Adipocyte (in vitro differentiated cells): ENCODE results near the gene SIGLEC10.
"Not testable (repeated sequence)": the region's sequence is repeated elsewhere in the genome, so short reads cannot be mapped to it uniquely, and the experiment has no call there.

ENCODE experiments used
- DNase-seq: peaks from one replicate; pipeline ENCODE4 v3.0.0-alpha.2; 2015; ENCODE audit warnings: low read depth
- H3K27me3 ChIP-seq: replicated peaks from 2 replicates; pipeline ENCODE4 v1.7.0; 2013; ENCODE audit warnings: mild to moderate bottlenecking, low read length, moderate library complexity; ENCODE audit not compliant: control insufficient read depth, insufficient read depth
- H3K36me3 ChIP-seq: 2 replicates; pipeline ENCODE4 v1.7.0; 2013; ENCODE audit warnings: low read length, mild to moderate bottlenecking, moderate library complexity; ENCODE audit not compliant: control insufficient read depth, insufficient read depth, severe bottlenecking
- H3K4me1 ChIP-seq: 2 replicates; pipeline ENCODE4 v1.7.0; 2013; ENCODE audit warnings: mild to moderate bottlenecking, low read length, moderate library complexity; ENCODE audit not compliant: control insufficient read depth, insufficient read depth
- H3K4me3 ChIP-seq: 2 replicates; pipeline ENCODE4 v1.7.0; 2013; ENCODE audit warnings: mild to moderate bottlenecking, low read length, moderate library complexity
- H3K9ac ChIP-seq: 2 replicates; pipeline ENCODE4 v1.7.0; 2013; ENCODE audit warnings: mild to moderate bottlenecking, low read length, moderate library complexity
- H3K9me3 ChIP-seq: 2 replicates; pipeline ENCODE4 v1.7.0; 2013; ENCODE audit warnings: mild to moderate bottlenecking, low read length, moderate library complexity; ENCODE audit not compliant: control insufficient read depth

SIGLEC10 gene, protein sequence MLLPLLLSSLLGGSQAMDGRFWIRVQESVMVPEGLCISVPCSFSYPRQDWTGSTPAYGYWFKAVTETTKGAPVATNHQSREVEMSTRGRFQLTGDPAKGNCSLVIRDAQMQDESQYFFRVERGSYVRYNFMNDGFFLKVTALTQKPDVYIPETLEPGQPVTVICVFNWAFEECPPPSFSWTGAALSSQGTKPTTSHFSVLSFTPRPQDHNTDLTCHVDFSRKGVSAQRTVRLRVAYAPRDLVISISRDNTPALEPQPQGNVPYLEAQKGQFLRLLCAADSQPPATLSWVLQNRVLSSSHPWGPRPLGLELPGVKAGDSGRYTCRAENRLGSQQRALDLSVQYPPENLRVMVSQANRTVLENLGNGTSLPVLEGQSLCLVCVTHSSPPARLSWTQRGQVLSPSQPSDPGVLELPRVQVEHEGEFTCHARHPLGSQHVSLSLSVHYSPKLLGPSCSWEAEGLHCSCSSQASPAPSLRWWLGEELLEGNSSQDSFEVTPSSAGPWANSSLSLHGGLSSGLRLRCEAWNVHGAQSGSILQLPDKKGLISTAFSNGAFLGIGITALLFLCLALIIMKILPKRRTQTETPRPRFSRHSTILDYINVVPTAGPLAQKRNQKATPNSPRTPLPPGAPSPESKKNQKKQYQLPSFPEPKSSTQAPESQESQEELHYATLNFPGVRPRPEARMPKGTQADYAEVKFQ

DNA sequence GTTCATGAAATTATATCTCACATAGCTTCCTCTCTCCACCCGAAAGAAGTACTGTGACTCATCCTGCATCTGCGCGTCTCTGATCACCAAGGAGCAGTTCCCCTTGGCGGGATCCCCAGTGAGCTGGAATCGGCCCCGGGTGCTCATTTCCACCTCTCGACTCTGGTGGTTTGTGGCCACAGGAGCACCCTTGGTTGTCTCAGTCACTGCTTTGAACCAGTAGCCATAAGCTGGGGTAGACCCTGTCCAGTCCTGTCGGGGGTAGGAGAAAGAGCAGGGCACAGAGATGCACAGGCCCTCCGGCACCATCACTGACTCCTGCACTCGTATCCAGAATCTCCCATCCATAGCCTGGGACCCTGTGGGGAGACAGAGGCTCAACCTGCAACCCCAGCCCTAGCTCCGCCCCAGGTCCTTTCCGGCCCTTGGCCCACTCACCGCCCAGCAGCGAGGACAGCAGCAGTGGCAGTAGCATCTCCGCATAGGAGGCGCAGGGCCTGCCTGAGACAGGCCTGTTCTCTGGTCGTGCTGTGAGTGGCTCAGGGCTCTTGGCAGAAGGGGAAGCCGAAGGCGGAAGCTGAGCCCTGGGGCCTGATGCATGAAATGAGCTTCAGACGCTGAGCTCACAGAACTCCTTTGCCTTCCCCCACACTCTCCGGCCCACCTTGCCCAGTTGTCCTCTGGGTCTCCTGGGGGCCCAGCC lies at the start of gene SIGLEC10:
TSS of gene SIGLEC10 (minus strand) at position 536 of the 703 bp plus-strand sequence. CDS start at position 475, 61 bp downstream.
- DNase-seq = no peak
- H3K9ac ChIP-seq = no peak within 1 kb of the TSS
- H3K9me3 ChIP-seq = no peaks in the 10 kb centered on the region
- no peaks in the 10 kb centered on the region for H3K4me1 ChIP-seq
- H3K27me3 ChIP-seq = peaks cover 33% of the 10 kb centered on the region
- no peak within 1 kb of the TSS for H3K4me3 ChIP-seq
- H3K36me3 ChIP-seq = no peaks in the 10 kb centered on the region

DNA sequence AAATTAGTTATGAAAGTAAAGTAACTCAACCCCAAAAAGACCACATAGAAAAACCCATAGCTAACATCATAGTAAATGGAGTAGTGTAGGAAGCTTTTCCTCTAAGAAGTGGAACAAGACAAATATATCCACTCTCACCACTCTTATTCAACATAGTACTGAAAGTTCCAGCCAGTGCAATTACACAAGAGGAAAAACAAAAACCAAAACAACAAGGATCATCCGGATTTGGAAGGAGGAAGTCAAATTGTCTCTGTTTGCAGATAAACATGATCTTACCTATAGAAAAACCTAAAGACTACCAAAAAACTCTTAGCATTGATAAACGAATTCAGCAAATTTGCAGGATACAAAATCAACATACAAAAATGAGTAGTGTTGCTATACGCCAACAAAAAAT lies 49.3 kb upstream of the SIGLEC10 start:
- no peak overlapping the region for H3K4me3 ChIP-seq
- no peak for DNase-seq

DNA sequence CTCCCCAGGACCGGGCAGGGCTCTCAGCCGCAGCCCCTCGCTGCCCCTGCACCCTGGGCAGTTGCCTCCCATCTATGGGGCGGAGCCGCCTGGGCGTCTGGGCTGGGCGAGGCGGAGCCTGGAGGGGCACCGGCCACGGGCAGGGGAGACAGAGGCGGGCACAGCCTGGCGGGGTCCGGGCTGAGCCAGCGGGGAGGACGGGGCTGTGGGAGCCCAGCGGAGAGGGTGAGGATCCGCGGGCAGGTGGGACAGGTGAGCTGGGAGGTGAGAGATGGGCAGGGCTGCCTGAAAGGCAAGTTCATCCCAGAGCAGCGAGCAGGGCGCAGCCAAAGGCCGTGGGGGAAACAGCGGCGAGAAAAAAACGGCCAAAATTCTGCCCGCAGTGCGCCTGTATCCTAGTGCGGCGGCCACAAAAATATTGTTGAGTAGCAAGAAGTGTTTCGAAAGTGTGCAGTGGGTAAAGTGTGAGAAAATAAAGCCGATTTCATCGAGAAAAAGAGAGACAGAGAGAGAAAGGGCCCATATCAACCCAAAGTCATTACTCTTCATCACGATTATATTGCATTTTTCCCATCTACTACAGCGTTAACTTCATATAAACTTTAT lies 46.6 kb upstream of the SIGLEC10 start:
- peaks cover 34% of the 10 kb centered on the region for H3K27me3 ChIP-seq
- H3K4me1 ChIP-seq, DNase-seq, H3K9ac ChIP-seq, H3K9me3 ChIP-seq, H3K36me3 ChIP-seq, H3K4me3 ChIP-seq: not testable (repeated sequence)

More for the DNA sequence above, 49.3 kb upstream of the SIGLEC10 start:
- H3K36me3 ChIP-seq = no peaks in the 10 kb centered on the region
- H3K9ac ChIP-seq = no peak overlapping the region
- no peaks in the 10 kb centered on the region for H3K4me1 ChIP-seq
- no peaks in the 10 kb centered on the region for H3K9me3 ChIP-seq
- peaks cover 35% of the 10 kb centered on the region for H3K27me3 ChIP-seq

DNA sequence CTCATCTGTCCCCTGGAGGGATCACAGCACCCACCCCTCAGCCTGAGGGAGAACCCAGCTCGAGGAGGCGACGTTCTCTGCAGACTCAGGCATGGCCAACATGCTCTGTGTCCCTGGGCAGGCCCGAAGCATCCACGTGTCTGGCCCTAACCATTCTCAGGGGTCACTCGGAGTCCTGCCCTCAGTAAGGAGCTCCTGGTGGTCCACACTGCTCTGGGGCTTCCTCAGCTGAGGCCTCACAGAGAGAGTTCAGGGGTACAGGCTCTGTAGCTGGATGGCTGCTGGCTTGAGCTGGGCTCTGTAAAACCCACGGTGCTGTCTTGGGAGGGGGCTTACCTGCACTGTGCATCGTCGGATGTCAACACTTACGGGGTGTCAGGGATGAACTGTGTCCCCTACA lies 45.2 kb upstream of the SIGLEC10 start:
- H3K27me3 ChIP-seq = peaks cover 22% of the 10 kb centered on the region
- no peak overlapping the region for H3K9ac ChIP-seq
- H3K36me3 ChIP-seq = no peaks in the 10 kb centered on the region
- DNase-seq = no peak
- no peaks in the 10 kb centered on the region for H3K4me1 ChIP-seq
- H3K9me3 ChIP-seq = no peaks in the 10 kb centered on the region
- H3K4me3 ChIP-seq = no peak overlapping the region

DNA sequence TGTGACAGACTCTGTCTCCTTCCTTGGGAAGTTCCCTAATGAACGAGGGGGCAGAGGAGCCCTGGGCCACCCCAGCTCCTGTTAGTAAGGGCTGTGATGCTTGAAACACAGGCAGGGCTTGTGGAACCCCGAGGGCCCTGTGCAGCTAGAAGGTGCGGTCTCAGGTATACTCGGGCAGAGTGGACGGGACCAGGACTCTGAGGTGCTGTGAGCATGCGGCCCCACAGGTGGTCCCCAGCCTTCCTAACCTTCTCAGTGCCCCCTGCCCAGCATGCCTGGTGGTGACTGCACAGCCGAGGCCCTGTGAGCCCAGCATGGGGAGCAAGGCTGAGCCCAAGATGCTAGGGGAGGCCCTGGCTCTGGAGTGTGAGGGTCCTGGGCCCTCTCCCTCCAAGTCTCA lies 44.8 kb upstream of the SIGLEC10 start:
- Histone ChIP-seq H3K4me3 (no peak overlapping the region), H3K4me1 (no peaks in the 10 kb centered on the region), H3K9ac (no peak overlapping the region), H3K27me3 (peaks cover 21% of the 10 kb centered on the region), H3K36me3 (no peaks in the 10 kb centered on the region), H3K9me3 (no peaks in the 10 kb centered on the region)
- DNase-seq = no peak

DNA sequence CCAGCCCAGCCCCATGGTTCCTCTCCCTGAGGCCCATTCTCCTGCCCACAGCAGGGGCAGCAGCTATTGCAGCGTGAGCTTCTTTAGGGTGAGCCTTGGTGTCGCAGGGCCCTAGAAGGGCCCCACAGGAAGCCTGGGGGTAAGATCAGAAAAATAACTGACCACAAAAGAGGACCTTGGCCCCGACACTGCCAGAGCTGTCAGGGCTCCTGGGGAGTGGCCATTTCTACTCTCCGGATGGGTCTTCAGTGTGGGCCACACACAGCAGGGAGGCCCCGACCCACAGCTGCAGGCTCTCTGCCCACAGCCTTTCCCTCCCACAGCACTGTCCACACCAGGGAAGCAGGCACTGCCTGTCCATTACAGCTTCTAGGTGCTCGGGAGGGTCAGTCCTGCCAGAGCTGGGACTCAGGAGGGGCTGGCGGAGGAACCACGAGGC lies 44.3 kb upstream of the SIGLEC10 start:
- no peak for DNase-seq
- Histone ChIP-seq H3K9me3 (no peaks in the 10 kb centered on the region), H3K4me3 (no peak overlapping the region), H3K4me1 (no peaks in the 10 kb centered on the region), H3K9ac (no peak overlapping the region), H3K36me3 (no peaks in the 10 kb centered on the region), H3K27me3 (peaks cover 22% of the 10 kb centered on the region)

DNA sequence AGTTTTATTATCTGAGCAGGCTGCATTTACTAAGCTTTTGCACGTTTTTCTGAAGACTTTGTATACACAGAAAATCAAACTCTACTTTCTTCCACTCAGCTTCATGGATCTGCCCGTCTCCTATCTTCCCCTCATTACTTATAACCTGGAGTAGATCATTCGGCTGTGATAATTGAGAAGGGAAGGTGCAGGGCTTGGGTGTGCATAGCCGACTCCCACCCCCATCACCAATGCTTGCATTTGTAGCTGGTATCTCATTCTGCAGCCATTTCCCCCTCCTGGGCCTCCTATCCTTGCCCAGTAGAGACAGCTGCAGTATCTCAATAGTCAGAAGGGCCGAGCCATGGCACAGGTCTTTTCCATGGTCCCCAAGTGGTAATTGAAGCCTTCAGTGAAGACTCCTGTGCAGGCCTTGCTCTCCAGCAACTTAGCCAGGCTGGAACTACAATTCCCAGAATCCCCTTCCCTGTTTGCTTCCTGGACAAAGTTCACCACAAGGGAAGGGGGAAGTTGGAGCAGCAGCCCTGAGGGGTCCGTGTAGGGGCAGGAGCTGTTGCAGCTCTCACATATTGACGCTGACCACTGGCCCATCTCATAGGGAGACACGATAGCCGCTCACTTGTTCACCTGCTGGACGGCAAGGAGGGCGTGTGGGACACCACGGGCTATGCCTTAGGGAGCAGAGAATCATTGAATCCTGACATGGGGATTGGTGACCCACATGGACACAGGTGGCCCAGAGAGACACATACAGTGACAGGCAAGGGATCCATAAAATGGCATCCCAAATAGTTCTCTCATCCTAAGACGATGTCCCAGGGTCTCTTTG lies 42.9 kb upstream of the SIGLEC10 start:
- Histone ChIP-seq H3K27me3 (peaks cover 20% of the 10 kb centered on the region), H3K4me3 (peak overlapping the region; percentile 49), H3K9ac (no peak overlapping the region), H3K36me3 (no peaks in the 10 kb centered on the region), H3K4me1 (no peaks in the 10 kb centered on the region), H3K9me3 (no peaks in the 10 kb centered on the region)
- DNase-seq = peak; percentile 7

DNA sequence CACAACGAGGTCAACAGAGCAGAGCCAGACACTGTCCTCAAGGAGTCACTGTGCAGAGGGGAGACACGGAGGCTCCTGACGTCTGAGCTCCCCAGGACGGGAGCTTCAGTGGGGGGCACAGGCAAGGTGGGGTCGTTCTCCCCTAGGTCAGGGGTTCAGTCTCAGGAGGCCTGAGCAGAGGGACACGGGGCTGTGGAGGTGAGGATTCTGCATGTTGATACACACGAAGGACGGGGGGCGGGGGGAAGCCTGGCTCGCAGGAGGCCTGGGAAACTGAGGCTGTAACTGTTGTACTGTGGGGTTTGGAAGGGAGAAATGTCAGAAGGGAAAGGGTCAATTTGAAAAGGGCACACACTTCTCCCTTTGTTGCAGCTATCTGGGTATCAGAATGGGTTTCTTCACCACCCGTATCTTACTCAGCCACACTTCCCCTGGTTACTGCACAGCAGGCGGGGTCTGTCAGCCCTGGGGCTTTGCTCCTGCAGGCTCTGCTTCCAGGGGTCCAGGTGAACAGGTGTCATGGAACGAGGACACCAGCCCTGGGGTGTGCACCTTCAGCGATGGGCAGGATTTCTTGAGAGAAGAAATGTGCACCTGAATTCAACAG lies 41.6 kb upstream of the SIGLEC10 start:
- H3K9me3 ChIP-seq = no peaks in the 10 kb centered on the region
- H3K4me1 ChIP-seq = no peaks in the 10 kb centered on the region
- DNase-seq = no peak
- peaks cover 20% of the 10 kb centered on the region for H3K27me3 ChIP-seq
- no peaks in the 10 kb centered on the region for H3K36me3 ChIP-seq
- no peak overlapping the region for H3K9ac ChIP-seq
- no peak overlapping the region for H3K4me3 ChIP-seq

DNA sequence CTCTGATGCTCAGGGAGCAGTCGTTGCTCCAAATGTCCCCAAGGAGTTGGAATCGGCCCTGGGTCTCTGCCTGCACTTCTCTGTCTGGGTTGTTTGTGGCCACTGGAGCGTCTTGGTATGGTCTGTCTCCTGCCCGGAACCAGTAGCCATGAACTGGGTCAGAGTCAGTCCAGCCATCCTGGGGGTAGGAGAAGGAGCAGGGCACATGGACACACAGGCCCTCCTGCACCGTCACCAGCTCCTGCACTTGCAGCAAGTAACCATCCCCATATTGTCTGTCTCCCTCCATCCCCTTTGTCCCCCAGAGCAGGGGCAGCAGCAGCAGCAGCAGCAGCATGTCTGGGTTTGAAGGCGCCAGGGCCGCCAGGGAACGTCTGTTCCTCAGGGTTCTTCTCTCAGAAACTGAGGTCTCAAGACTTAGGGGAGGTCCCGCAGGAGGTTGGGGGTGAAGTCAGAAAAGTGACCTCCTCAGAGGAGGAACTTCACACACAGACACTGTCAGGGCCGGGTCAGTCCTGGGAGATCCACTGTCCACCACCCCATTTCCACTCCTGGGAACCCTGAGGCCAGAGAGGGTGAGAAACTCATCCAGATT lies 40.7 kb upstream of the SIGLEC10 start, which contains the start of gene SIGLEC8:
TSS of gene SIGLEC8 (minus strand) at position 404 of the 595 bp plus-strand sequence. CDS start at position 337, 67 bp downstream.
- DNase-seq = no peak
- H3K4me1 ChIP-seq = no peaks in the 10 kb centered on the region
- no peak within 1 kb of the TSS for H3K4me3 ChIP-seq

More for the DNA sequence above, 40.7 kb upstream of the SIGLEC10 start, which contains the start of gene SIGLEC8:
- Histone ChIP-seq H3K9me3 (no peaks in the 10 kb centered on the region), H3K9ac (no peak within 1 kb of the TSS), H3K27me3 (peaks cover 20% of the 10 kb centered on the region), H3K36me3 (no peaks in the 10 kb centered on the region)
